ENCODE results near the gene NAA16. TPM values are rescaled to one million over a fixed set of nuclear protein-coding genes. Genes with fewer than 3 reads are reported as not detected.
"Not testable (repeated sequence)": the region's sequence is repeated elsewhere in the genome, so short reads cannot be mapped to it uniquely, and the experiment has no call there.

The NAA16 gene
- total RNA-seq, 1 experiment from 2014 or later, result 26.7 TPM

GRCh38 chr13:41411060-41411459 lies 100.0 kb downstream of the NAA16 start:
- Histone ChIP-seq H3K27ac (ENCODE audit: low read length) (no peak overlapping the region), H3K36me3 (ENCODE audit: insufficient read depth, low read length) (no peaks in the 10 kb centered on the region), H3K9me3 (ENCODE audit: low read length) (no peaks in the 10 kb centered on the region), H3K27me3 (ENCODE audit: low read length) (no peaks in the 10 kb centered on the region), H3K79me2 (ENCODE audit: low read length) (no peaks in the 10 kb centered on the region), H3K9ac (ENCODE audit: low read length) (no peak overlapping the region), H3K4me3 (ENCODE audit: low read length) (no peak overlapping the region), H4K20me1 (ENCODE audit: insufficient read depth, low read depth, low read length) (no peaks in the 10 kb centered on the region), H3K4me2 (ENCODE audit: low read depth, low read length, poor library complexity, severe bottlenecking) (peak overlapping the region; percentile 4), H3K9me2 (replicated peaks; ENCODE audit: insufficient read depth, low read length) (no peaks in the 10 kb centered on the region), H3K4me1 (ENCODE audit: low read length) (peaks cover 10% of the 10 kb centered on the region), H2AFZ (ENCODE audit: low read length) (0 out of 2 replicates have a peak overlapping the region, but pooled peaks have one; percentile 57)
- DNase-seq, result no peak

DNA sequence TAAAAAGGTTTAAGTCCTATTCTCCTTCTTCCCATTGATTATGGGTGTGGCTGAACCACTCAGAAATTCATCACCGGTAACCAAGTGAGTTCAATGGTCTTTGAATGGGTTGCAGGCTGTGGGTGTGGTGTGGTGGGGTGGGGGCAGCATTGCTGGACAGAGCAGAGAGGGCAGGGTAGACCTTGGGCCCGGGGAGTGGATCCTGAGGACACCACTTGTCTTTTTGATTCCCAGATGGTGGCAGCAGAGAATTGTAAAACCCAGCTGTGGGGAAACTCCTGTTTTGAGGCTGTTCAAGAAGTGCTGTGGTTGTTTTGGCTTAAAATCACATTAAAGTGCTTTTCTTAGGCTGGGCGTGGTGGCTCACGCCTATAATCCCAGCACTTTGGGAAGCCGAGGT lies 100.5 kb downstream of the NAA16 start:
- H3K4me3 ChIP-seq (ENCODE audit: low read length), result no peak overlapping the region
- H3K4me2 ChIP-seq (ENCODE audit: low read depth, low read length, poor library complexity, severe bottlenecking), result peak overlapping the region; percentile 4
- no peaks in the 10 kb centered on the region for H3K36me3 ChIP-seq (ENCODE audit: insufficient read depth, low read length)
- no peaks in the 10 kb centered on the region for H3K9me3 ChIP-seq (ENCODE audit: low read length)
- H4K20me1 ChIP-seq (ENCODE audit: insufficient read depth, low read depth, low read length), result no peaks in the 10 kb centered on the region
- no peak overlapping the region for H2AFZ ChIP-seq (ENCODE audit: low read length)
- no peak overlapping the region for H3K9ac ChIP-seq (ENCODE audit: low read length)
- no peaks in the 10 kb centered on the region for H3K79me2 ChIP-seq (ENCODE audit: low read length)
- peak; percentile 55 for DNase-seq
- H3K4me1 ChIP-seq (ENCODE audit: low read length), result peaks cover 10% of the 10 kb centered on the region
- no peaks in the 10 kb centered on the region for H3K9me2 ChIP-seq (replicated peaks; ENCODE audit: insufficient read depth, low read length)
- H3K27ac ChIP-seq (ENCODE audit: low read length), result no peak overlapping the region
- no peaks in the 10 kb centered on the region for H3K27me3 ChIP-seq (ENCODE audit: low read length)

DNA sequence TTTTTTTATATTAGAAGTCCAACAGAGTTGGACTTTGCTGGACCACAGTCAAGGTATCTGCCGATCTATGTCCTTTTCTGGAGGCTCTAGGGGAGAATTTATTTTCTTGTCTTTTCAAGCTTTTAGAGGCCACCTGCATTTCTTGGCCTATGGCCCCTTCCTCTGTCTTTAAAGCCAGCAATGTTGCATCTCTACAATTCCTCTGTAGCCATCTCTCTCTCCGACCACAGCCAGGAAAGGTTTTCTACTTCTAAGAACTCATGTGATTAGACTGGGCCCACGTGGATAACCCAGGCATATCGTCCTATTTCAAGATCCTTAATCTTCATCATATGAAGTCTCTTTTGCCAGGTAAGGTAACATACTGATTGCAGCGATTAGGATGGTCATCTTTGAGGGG lies 102.8 kb downstream of the NAA16 start:
- Histone ChIP-seq H3K79me2 (ENCODE audit: low read length) (no peaks in the 10 kb centered on the region), H3K9me3 (ENCODE audit: low read length) (no peaks in the 10 kb centered on the region), H3K27ac (ENCODE audit: low read length) (no peak overlapping the region), H2AFZ (ENCODE audit: low read length) (no peak overlapping the region), H3K27me3 (ENCODE audit: low read length) (no peaks in the 10 kb centered on the region), H3K4me1 (ENCODE audit: low read length) (peaks cover 14% of the 10 kb centered on the region), H3K36me3 (ENCODE audit: insufficient read depth, low read length) (no peaks in the 10 kb centered on the region), H3K4me3 (ENCODE audit: low read length) (no peak overlapping the region), H4K20me1 (ENCODE audit: insufficient read depth, low read depth, low read length) (no peaks in the 10 kb centered on the region), H3K9ac (ENCODE audit: low read length) (no peak overlapping the region), H3K9me2 (replicated peaks; ENCODE audit: insufficient read depth, low read length) (no peaks in the 10 kb centered on the region), H3K4me2 (ENCODE audit: low read depth, low read length, poor library complexity, severe bottlenecking) (no peak overlapping the region)
- DNase-seq, result no peak

DNA sequence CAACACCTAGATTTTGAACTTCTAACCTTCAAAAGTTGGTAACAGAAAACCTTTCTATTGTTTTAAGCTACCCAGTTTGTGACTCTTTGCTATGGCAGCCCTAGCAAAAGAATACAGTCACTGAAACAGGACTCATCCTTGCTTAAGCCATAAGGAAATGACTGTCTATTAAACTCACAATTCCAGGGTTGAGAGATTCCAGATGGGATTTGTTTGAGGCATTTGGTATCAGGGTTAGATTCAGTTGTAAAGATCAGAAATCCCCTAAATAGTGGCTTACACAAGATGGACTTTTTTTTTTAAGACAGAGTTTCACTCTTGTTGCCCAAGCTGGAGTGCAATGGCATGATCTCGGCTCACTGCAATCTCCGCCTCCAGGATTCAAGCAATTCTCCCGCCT lies 105.2 kb downstream of the NAA16 start:
- Histone ChIP-seq H2AFZ (ENCODE audit: low read length) (no peak overlapping the region), H4K20me1 (ENCODE audit: insufficient read depth, low read depth, low read length) (no peaks in the 10 kb centered on the region)
- DNase-seq, result no peak

GRCh38 chr13:41418027-41418426 lies 107.0 kb downstream of the NAA16 start:
- Histone ChIP-seq H3K9me2 (replicated peaks; ENCODE audit: insufficient read depth, low read length) (no peaks in the 10 kb centered on the region), H2AFZ (ENCODE audit: low read length) (no peak overlapping the region), H3K4me1 (ENCODE audit: low read length) (peaks cover 22% of the 10 kb centered on the region), H3K9ac (ENCODE audit: low read length) (no peak overlapping the region), H3K79me2 (ENCODE audit: low read length) (no peaks in the 10 kb centered on the region), H3K27me3 (ENCODE audit: low read length) (no peaks in the 10 kb centered on the region), H3K4me3 (ENCODE audit: low read length) (no peak overlapping the region), H4K20me1 (ENCODE audit: insufficient read depth, low read depth, low read length) (no peaks in the 10 kb centered on the region), H3K9me3 (ENCODE audit: low read length) (no peaks in the 10 kb centered on the region), H3K27ac (ENCODE audit: low read length) (no peak overlapping the region), H3K36me3 (ENCODE audit: insufficient read depth, low read length) (no peaks in the 10 kb centered on the region), H3K4me2 (ENCODE audit: low read depth, low read length, poor library complexity, severe bottlenecking) (no peak overlapping the region)
- no peak for DNase-seq

More for the DNA sequence above, 105.2 kb downstream of the NAA16 start:
- Histone ChIP-seq H3K9me2 (replicated peaks; ENCODE audit: insufficient read depth, low read length) (no peaks in the 10 kb centered on the region), H3K4me1 (ENCODE audit: low read length) (peaks cover 26% of the 10 kb centered on the region), H3K9me3 (ENCODE audit: low read length) (no peaks in the 10 kb centered on the region), H3K4me3 (ENCODE audit: low read length) (no peak overlapping the region), H3K4me2 (ENCODE audit: low read depth, low read length, poor library complexity, severe bottlenecking) (no peak overlapping the region), H3K9ac (ENCODE audit: low read length) (no peak overlapping the region), H3K27ac (ENCODE audit: low read length) (no peak overlapping the region), H3K27me3 (ENCODE audit: low read length) (no peaks in the 10 kb centered on the region), H3K79me2 (ENCODE audit: low read length) (no peaks in the 10 kb centered on the region), H3K36me3 (ENCODE audit: insufficient read depth, low read length) (no peaks in the 10 kb centered on the region)

DNA sequence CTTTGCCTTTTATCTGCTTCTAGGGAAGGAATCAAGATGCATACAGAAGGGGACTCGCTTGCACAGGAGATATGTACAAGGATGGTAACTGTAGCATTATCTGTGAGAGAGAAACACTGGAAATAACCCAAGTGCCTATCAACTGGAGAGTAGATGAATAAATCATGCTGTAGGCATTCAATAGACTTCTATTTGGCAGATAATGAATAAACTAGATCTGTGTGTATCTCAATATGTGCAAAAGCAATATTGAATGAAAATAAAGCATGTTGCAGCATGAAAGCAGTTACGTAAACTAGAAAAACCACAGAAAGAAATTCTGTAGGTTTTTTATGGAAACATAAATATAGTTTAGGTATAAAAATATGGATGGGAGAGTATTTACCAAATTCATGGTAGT lies 107.7 kb downstream of the NAA16 start:
- no peaks in the 10 kb centered on the region for H3K9me3 ChIP-seq (ENCODE audit: low read length)
- no peaks in the 10 kb centered on the region for H3K36me3 ChIP-seq (ENCODE audit: insufficient read depth, low read length)
- H3K27ac ChIP-seq (ENCODE audit: low read length), result no peak overlapping the region
- H3K27me3 ChIP-seq (ENCODE audit: low read length), result no peaks in the 10 kb centered on the region
- no peak overlapping the region for H3K9ac ChIP-seq (ENCODE audit: low read length)
- no peak for DNase-seq
- no peaks in the 10 kb centered on the region for H3K9me2 ChIP-seq (replicated peaks; ENCODE audit: insufficient read depth, low read length)
- H2AFZ ChIP-seq (ENCODE audit: low read length), result no peak overlapping the region
- H3K79me2 ChIP-seq (ENCODE audit: low read length), result no peaks in the 10 kb centered on the region
- peaks cover 22% of the 10 kb centered on the region for H3K4me1 ChIP-seq (ENCODE audit: low read length)
- H3K4me3 ChIP-seq (ENCODE audit: low read length), result no peak overlapping the region
- no peak overlapping the region for H3K4me2 ChIP-seq (ENCODE audit: low read depth, low read length, poor library complexity, severe bottlenecking)
- H4K20me1 ChIP-seq (ENCODE audit: insufficient read depth, low read depth, low read length), result no peaks in the 10 kb centered on the region

GRCh38 chr13:41419206-41419605 lies 108.1 kb downstream of the NAA16 start:
- Histone ChIP-seq H3K9me3 (ENCODE audit: low read length) (no peaks in the 10 kb centered on the region), H3K79me2 (ENCODE audit: low read length) (no peaks in the 10 kb centered on the region), H3K4me2 (ENCODE audit: low read depth, low read length, poor library complexity, severe bottlenecking) (no peak overlapping the region), H3K9me2 (replicated peaks; ENCODE audit: insufficient read depth, low read length) (no peaks in the 10 kb centered on the region), H3K36me3 (ENCODE audit: insufficient read depth, low read length) (no peaks in the 10 kb centered on the region), H3K4me1 (ENCODE audit: low read length) (peaks cover 22% of the 10 kb centered on the region), H3K9ac (ENCODE audit: low read length) (no peak overlapping the region), H4K20me1 (ENCODE audit: insufficient read depth, low read depth, low read length) (no peaks in the 10 kb centered on the region), H2AFZ (ENCODE audit: low read length) (no peak overlapping the region), H3K27ac (ENCODE audit: low read length) (no peak overlapping the region), H3K4me3 (ENCODE audit: low read length) (no peak overlapping the region), H3K27me3 (ENCODE audit: low read length) (no peaks in the 10 kb centered on the region)
- no peak for DNase-seq

DNA sequence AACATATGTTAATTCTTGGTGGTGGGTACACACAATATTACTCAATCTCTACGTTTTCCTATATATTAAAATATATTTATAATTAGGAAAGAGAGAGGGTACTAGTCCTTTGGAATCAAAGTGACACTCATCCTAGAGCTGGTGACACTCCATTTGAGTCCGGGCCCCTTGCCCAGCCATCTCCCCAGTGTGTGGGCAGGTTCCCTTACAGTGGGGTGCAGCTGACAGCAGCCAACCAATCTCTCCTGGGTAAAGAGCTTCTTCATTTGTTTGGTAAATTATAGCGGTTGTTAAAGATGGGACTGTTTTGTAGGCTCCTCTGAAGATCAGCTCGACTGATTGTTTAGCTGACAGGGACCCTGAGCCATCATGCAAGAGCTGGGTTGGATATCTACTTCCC lies 109.1 kb downstream of the NAA16 start:
- H3K36me3 ChIP-seq (ENCODE audit: insufficient read depth, low read length), result no peaks in the 10 kb centered on the region
- H2AFZ ChIP-seq (ENCODE audit: low read length), result no peak overlapping the region
- H3K27ac ChIP-seq (ENCODE audit: low read length), result no peak overlapping the region
- no peak overlapping the region for H3K4me3 ChIP-seq (ENCODE audit: low read length)
- no peaks in the 10 kb centered on the region for H3K9me3 ChIP-seq (ENCODE audit: low read length)
- H3K4me1 ChIP-seq (ENCODE audit: low read length), result peaks cover 22% of the 10 kb centered on the region
- H3K79me2 ChIP-seq (ENCODE audit: low read length), result no peaks in the 10 kb centered on the region
- no peaks in the 10 kb centered on the region for H3K9me2 ChIP-seq (replicated peaks; ENCODE audit: insufficient read depth, low read length)
- no peaks in the 10 kb centered on the region for H4K20me1 ChIP-seq (ENCODE audit: insufficient read depth, low read depth, low read length)
- H3K9ac ChIP-seq (ENCODE audit: low read length), result no peak overlapping the region
- H3K4me2 ChIP-seq (ENCODE audit: low read depth, low read length, poor library complexity, severe bottlenecking), result peak overlapping the region; percentile 41
- H3K27me3 ChIP-seq (ENCODE audit: low read length), result no peaks in the 10 kb centered on the region
- no peak for DNase-seq

- not testable (repeated sequence) for H3K27ac ChIP-seq (ENCODE audit: low read length); H3K9ac ChIP-seq (ENCODE audit: low read length); H3K9me3 ChIP-seq (ENCODE audit: low read length); H2AFZ ChIP-seq (ENCODE audit: low read length); H3K27me3 ChIP-seq (ENCODE audit: low read length); H3K4me2 ChIP-seq (ENCODE audit: low read depth, low read length, poor library complexity, severe bottlenecking); H3K36me3 ChIP-seq (ENCODE audit: insufficient read depth, low read length); H3K9me2 ChIP-seq (replicated peaks; ENCODE audit: insufficient read depth, low read length); H3K4me3 ChIP-seq (ENCODE audit: low read length); H4K20me1 ChIP-seq (ENCODE audit: insufficient read depth, low read depth, low read length); DNase-seq; H3K79me2 ChIP-seq (ENCODE audit: low read length)
- H3K4me1 ChIP-seq (ENCODE audit: low read length), result peaks cover 22% of the 10 kb centered on the region
Observed at GRCh38 chr13:41421330-41421729, 110.3 kb downstream of the NAA16 start.
